ENCODE data around the gene ZNF628.
"Not testable (repeated sequence)": the region's sequence is repeated elsewhere in the genome, so short reads cannot be mapped to it uniquely, and the experiment has no call there.

Gene ZNF628

GRCh38 chr19:55442372-55442961, 34.0 kb upstream of the ZNF628 start:
- Mint-ChIP-seq H3K27ac (ENCODE audit: low read depth) (peak overlapping the region; percentile 54), H3K4me3 (no peak overlapping the region), H3K4me1 (peaks cover 26% of the 10 kb centered on the region), H3K9me3 (no peaks in the 10 kb centered on the region), H3K27me3 (peaks cover 67% of the 10 kb centered on the region), H3K36me3 (ENCODE audit: insufficient read depth) (peaks cover 3% of the 10 kb centered on the region)
- ATAC-seq (replicated peaks; ENCODE audit: extremely low read depth, poor library complexity, severe bottlenecking) (peak; percentile 61), DNase-seq (ENCODE audit: low spot score in 2 of 2) (no peak)

DNA sequence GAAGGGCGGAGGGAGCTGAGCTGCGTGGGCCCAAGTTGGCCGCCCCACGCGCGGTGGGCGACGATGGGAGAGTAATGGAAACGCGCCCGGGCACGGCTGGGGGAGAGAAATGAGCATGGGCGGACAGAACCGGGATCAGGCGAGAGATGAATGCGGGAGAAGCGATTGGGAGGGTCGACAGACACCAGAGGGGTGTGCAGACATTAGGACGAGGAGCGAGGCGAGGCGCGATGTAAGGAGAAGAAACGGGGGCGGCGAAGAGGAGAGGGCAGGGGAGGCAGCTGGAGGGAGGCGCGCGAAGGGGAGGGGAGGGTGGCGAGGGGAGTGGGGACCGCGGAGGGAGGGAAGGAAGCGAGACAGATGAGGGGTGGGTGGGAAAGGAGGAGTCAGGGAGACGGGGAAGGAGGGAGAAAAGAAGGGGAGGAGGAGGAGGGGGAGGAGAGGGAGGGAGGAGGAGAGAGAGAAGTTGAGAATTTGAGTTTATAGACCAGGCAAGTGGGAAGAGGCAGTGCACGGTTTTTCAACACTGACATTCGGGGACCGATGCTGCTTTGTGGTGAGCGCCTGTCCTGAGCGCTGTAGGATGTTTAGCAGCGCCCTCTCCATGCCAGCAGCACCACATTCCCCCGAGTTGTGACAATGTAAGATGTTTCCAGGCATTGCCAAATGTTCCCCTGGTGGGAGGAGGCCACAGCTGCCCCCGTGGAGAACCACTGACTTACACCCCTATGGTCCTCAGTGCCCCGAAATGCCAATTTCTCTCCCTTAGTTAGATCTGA, 33.2 kb upstream of the ZNF628 start, which contains the start of gene SHISA7:
TSS of gene SHISA7 (minus strand) at position 256 of the 779 bp plus-strand sequence. CDS start 437 bp downstream, outside the sequence.
- Mint-ChIP-seq H3K4me3 (no peak within 1 kb of the TSS), H3K9me3 (no peaks in the 10 kb centered on the region), H3K27ac (ENCODE audit: low read depth) (peak within 1 kb of the TSS; percentile 54), H3K27me3 (peaks cover 65% of the 10 kb centered on the region), H3K4me1 (peaks cover 26% of the 10 kb centered on the region), H3K36me3 (ENCODE audit: insufficient read depth) (peaks cover 3% of the 10 kb centered on the region)
- no peak for DNase-seq (ENCODE audit: low spot score in 2 of 2)
- no peak for ATAC-seq (replicated peaks; ENCODE audit: extremely low read depth, poor library complexity, severe bottlenecking)

DNA sequence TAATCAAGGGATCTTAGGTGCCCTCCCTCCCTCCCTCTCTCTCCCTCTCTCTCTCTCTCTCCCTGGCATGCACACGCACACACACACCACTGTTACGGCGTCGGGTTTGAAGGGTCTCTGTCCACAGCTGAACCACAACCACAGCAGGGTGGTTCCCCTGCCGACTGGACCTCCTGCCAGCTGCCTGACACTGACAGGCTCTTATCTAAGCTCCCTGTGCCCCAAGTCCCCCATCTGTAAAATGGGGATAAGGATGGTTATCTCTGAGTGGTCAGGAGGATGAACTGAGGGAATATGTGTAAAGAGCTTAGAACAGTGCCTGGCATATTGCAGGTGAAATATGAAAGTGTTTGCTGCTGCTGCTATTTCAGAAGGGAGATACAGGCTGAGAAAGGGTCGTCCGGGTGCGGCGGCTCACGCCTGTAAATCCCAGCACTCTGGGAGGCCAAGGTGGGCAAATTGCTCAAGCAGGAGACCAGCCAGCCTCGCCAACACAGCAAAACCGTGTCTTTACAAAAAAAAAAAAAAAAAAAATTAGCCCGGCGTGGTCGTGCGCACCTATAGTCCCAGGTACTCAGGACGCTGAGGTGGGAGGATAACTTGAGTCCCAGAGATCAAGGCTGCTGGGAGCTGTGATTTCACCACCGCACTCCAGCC, 32.5 kb upstream of the ZNF628 start:
- no peaks in the 10 kb centered on the region for H3K9me3 Mint-ChIP-seq
- H3K27me3 Mint-ChIP-seq, result peaks cover 59% of the 10 kb centered on the region
- H3K4me1 Mint-ChIP-seq, result peaks cover 25% of the 10 kb centered on the region
- H3K4me3 Mint-ChIP-seq, result no peak overlapping the region
- H3K27ac Mint-ChIP-seq (ENCODE audit: low read depth), result no peak overlapping the region
- ATAC-seq (replicated peaks; ENCODE audit: extremely low read depth, poor library complexity, severe bottlenecking) (no peak), DNase-seq (ENCODE audit: low spot score in 2 of 2) (no peak)
- peaks cover 2% of the 10 kb centered on the region for H3K36me3 Mint-ChIP-seq (ENCODE audit: insufficient read depth)

DNA sequence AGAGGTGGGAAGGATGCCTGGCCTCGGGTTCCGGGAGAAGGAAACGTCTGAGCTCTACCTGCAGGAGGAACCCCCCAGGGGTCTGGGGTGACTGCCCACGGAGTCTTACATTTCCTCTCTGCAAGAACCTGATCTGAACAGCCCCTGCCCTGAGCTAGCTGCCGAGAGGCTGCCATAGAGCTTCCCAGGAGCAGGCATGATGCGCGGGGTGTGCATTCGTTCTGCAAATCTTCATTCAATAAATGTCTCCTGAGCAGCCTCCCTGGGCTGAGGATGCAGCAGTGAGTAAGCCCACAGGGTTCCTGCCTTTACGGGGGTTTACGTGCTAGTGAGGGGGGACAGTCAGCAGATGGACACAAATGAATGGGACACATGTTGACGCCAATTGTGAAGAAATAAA, 31.8 kb upstream of the ZNF628 start:
- Mint-ChIP-seq H3K4me3 (no peak overlapping the region), H3K36me3 (ENCODE audit: insufficient read depth) (no peaks in the 10 kb centered on the region), H3K27me3 (peaks cover 52% of the 10 kb centered on the region), H3K4me1 (peaks cover 18% of the 10 kb centered on the region), H3K9me3 (no peaks in the 10 kb centered on the region), H3K27ac (ENCODE audit: low read depth) (no peak overlapping the region)
- DNase-seq (ENCODE audit: low spot score in 2 of 2) (no peak), ATAC-seq (replicated peaks; ENCODE audit: extremely low read depth, poor library complexity, severe bottlenecking) (no peak)

GRCh38 chr19:55446060-55446459, 30.4 kb upstream of the ZNF628 start:
- Mint-ChIP-seq H3K4me3 (no peak overlapping the region), H3K36me3 (ENCODE audit: insufficient read depth) (peaks cover 1% of the 10 kb centered on the region), H3K4me1 (peaks cover 19% of the 10 kb centered on the region), H3K27ac (ENCODE audit: low read depth) (no peak overlapping the region), H3K9me3 (no peaks in the 10 kb centered on the region), H3K27me3 (peaks cover 38% of the 10 kb centered on the region)
- no peak for DNase-seq (ENCODE audit: low spot score in 2 of 2)
- ATAC-seq (replicated peaks; ENCODE audit: extremely low read depth, poor library complexity, severe bottlenecking), result no peak

- peaks cover 17% of the 10 kb centered on the region for H3K4me1 Mint-ChIP-seq
- DNase-seq (ENCODE audit: low spot score in 2 of 2) (no peak), ATAC-seq (replicated peaks; ENCODE audit: extremely low read depth, poor library complexity, severe bottlenecking) (no peak)
- peaks cover 27% of the 10 kb centered on the region for H3K27me3 Mint-ChIP-seq
- peaks cover 1% of the 10 kb centered on the region for H3K36me3 Mint-ChIP-seq (ENCODE audit: insufficient read depth)
- H3K9me3 Mint-ChIP-seq, result no peaks in the 10 kb centered on the region
- no peak overlapping the region for H3K27ac Mint-ChIP-seq (ENCODE audit: low read depth)
- no peak overlapping the region for H3K4me3 Mint-ChIP-seq
Observed at GRCh38 chr19:55447421-55448174, 28.8 kb upstream of the ZNF628 start.

- H3K4me1 Mint-ChIP-seq, result peaks cover 13% of the 10 kb centered on the region
- peaks cover 26% of the 10 kb centered on the region for H3K27me3 Mint-ChIP-seq
- not testable (repeated sequence) for ATAC-seq (replicated peaks; ENCODE audit: extremely low read depth, poor library complexity, severe bottlenecking); H3K36me3 Mint-ChIP-seq (ENCODE audit: insufficient read depth); H3K9me3 Mint-ChIP-seq; DNase-seq (ENCODE audit: low spot score in 2 of 2); H3K27ac Mint-ChIP-seq (ENCODE audit: low read depth); H3K4me3 Mint-ChIP-seq
Observed at GRCh38 chr19:55448175-55448490, 28.3 kb upstream of the ZNF628 start.

GRCh38 chr19:55449469-55449868, 26.9 kb upstream of the ZNF628 start:
- no peak overlapping the region for H3K27ac Mint-ChIP-seq (ENCODE audit: low read depth)
- peaks cover 26% of the 10 kb centered on the region for H3K27me3 Mint-ChIP-seq
- no peak for DNase-seq (ENCODE audit: low spot score in 2 of 2)
- H3K4me1 Mint-ChIP-seq, result peaks cover 12% of the 10 kb centered on the region
- no peak overlapping the region for H3K4me3 Mint-ChIP-seq
- no peak for ATAC-seq (replicated peaks; ENCODE audit: extremely low read depth, poor library complexity, severe bottlenecking)
- no peaks in the 10 kb centered on the region for H3K9me3 Mint-ChIP-seq
- H3K36me3 Mint-ChIP-seq (ENCODE audit: insufficient read depth), result peaks cover 4% of the 10 kb centered on the region

DNA sequence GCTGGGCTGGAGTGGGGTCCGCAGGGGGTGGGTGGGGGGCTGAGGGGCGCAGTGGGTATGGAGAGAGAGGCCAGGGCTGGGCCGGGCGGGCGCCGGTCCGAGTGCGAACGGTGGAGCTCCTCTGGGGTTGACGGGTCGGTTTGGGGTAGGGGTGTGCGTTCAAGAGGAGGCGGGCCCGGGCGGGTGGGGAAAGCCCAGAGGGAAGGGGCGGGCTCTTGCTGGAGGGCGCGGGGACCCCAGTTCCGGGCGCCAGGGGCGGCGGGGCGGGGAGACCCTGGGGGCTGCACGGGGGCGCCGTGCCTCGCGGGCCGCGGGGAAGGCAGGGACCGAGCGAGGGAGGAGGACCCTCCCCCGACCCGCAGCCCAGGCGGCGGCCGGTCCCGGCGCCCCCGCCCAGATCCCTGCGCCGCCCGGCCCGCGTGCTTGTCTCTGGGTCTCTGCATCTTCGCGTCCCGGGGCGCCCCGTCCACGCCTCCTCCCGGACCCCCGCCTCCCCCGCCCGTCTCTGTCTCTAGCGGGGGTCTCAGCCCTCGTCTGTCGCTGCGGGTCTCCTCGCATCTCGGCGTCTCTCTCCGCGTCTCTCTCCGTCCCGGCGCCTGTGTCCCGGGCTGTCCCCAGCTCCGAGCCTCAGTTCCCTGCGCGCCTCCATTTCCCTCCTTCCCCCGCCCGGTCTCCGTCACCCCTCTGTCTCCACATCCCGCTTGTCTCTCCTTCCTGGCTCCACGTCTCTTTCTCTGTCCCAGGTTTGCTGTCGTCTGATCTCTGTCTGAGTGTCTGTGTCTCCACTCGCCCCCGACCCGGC, 25.1 kb upstream of the ZNF628 start:
- no peak for DNase-seq (ENCODE audit: low spot score in 2 of 2)
- Mint-ChIP-seq H3K9me3 (no peaks in the 10 kb centered on the region), H3K4me3 (peak overlapping the region; percentile 51), H3K4me1 (peaks cover 17% of the 10 kb centered on the region), H3K27me3 (peaks cover 25% of the 10 kb centered on the region), H3K27ac (ENCODE audit: low read depth) (no peak overlapping the region), H3K36me3 (ENCODE audit: insufficient read depth) (peaks cover 5% of the 10 kb centered on the region)
- ATAC-seq (replicated peaks; ENCODE audit: extremely low read depth, poor library complexity, severe bottlenecking), result peak; percentile 21

- Mint-ChIP-seq H3K36me3 (ENCODE audit: insufficient read depth) (peaks cover 5% of the 10 kb centered on the region), H3K9me3 (no peaks in the 10 kb centered on the region), H3K27ac (ENCODE audit: low read depth) (no peak overlapping the region), H3K27me3 (peaks cover 25% of the 10 kb centered on the region), H3K4me1 (peaks cover 17% of the 10 kb centered on the region), H3K4me3 (peak overlapping the region; percentile 35)
- peak; percentile 16 for ATAC-seq (replicated peaks; ENCODE audit: extremely low read depth, poor library complexity, severe bottlenecking)
- no peak for DNase-seq (ENCODE audit: low spot score in 2 of 2)
Observed at GRCh38 chr19:55451965-55452748, 24.3 kb upstream of the ZNF628 start.

- ATAC-seq (replicated peaks; ENCODE audit: extremely low read depth, poor library complexity, severe bottlenecking), result no peak
- no peak overlapping the region for H3K27ac Mint-ChIP-seq (ENCODE audit: low read depth)
- peak overlapping the region; percentile 25 for H3K4me3 Mint-ChIP-seq
Observed at GRCh38 chr19:55452749-55453346, 23.6 kb upstream of the ZNF628 start.

More at GRCh38 chr19:55452749-55453346, 23.6 kb upstream of the ZNF628 start:
- Mint-ChIP-seq H3K36me3 (ENCODE audit: insufficient read depth) (peaks cover 5% of the 10 kb centered on the region), H3K27me3 (peaks cover 25% of the 10 kb centered on the region), H3K4me1 (peaks cover 17% of the 10 kb centered on the region), H3K9me3 (no peaks in the 10 kb centered on the region)
- no peak for DNase-seq (ENCODE audit: low spot score in 2 of 2)

Measured in central memory CD8-positive, alpha-beta T cell (primary cell).